Glomerular visceral epithelial cell (primary cell): ENCODE measurements around the gene SERINC5.

Experiments
- DNase-seq: peaks from one replicate; pipeline ENCODE4 v3.0.0-alpha.2; 2016; ENCODE audit errors: extremely low spot score

The SERINC5 gene

GRCh38 chr5:80067531-80068245 lies 188.2 kb downstream of the SERINC5 start:
- DNase-seq = no peak

- DNase-seq = no peak
These were observed 188.8 kb downstream of the SERINC5 start for GRCh38 chr5:80067016-80067415.

GRCh38 chr5:80064124-80064523 lies 191.7 kb downstream of the SERINC5 start:
- no peak for DNase-seq
